Measurements from ENCODE around the gene SLC38A5.

SLC38A5 gene

DNA sequence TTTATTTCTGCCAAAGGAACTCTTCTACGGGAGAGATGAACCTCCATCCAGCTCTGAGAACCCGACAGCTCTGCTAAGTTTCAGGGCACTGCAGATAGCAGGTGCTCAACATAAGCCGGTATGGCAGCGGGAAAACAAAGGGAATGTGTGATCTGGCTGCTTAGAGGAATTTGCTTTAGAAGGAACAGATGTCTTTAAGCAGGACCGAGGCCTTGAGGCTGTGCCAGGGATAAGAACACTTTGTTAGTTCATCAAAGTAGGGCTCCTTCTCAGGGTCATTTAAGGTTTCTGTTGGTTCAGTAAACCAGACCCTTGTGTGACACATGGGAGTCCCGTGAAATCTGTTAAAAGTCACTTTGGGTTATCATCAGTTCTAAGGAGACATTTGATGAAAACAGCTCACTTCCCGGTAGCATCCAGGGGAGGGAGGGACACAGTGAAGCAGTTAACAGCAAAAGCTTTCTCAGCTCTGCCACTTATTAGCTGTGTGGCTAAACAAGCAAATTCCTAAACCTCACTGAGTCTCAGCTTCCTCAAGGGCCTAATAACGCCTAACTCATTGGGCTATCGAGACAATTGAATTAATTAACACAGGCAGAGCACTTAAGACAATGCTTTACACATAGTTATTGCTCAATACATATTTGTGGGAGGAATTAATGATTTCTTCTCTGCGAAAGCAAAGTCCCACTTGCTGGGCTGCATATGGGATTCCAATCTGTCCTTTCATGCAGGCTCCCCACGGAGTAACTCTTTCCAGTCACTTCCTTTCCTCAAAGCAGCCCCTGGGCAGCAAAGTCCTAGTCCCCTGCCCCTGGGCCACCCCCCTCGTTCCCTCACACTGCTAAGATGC lies 3.0 kb upstream of the SLC38A5 start:
- TF ChIP-seq, protein P1, sequence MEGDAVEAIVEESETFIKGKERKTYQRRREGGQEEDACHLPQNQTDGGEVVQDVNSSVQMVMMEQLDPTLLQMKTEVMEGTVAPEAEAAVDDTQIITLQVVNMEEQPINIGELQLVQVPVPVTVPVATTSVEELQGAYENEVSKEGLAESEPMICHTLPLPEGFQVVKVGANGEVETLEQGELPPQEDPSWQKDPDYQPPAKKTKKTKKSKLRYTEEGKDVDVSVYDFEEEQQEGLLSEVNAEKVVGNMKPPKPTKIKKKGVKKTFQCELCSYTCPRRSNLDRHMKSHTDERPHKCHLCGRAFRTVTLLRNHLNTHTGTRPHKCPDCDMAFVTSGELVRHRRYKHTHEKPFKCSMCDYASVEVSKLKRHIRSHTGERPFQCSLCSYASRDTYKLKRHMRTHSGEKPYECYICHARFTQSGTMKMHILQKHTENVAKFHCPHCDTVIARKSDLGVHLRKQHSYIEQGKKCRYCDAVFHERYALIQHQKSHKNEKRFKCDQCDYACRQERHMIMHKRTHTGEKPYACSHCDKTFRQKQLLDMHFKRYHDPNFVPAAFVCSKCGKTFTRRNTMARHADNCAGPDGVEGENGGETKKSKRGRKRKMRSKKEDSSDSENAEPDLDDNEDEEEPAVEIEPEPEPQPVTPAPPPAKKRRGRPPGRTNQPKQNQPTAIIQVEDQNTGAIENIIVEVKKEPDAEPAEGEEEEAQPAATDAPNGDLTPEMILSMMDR (IDR thresholded peaks at IDR 0.05; ENCODE audit: low read depth, low read length) = no peak
- no peaks in the 10 kb centered on the region for H3K36me3 ChIP-seq
- DNase-seq = peak; percentile 83
- H3K9me3 ChIP-seq (ENCODE audit: severe bottlenecking) = no peaks in the 10 kb centered on the region
- no peaks in the 10 kb centered on the region for H3K27me3 ChIP-seq (ENCODE audit: insufficient read depth, low read depth, severe bottlenecking)
- peak overlapping the region; percentile 26 for H3K4me3 ChIP-seq (ENCODE audit: low read depth, low read length)
- peak overlapping the region; percentile 90 for H3K27ac ChIP-seq

DNA sequence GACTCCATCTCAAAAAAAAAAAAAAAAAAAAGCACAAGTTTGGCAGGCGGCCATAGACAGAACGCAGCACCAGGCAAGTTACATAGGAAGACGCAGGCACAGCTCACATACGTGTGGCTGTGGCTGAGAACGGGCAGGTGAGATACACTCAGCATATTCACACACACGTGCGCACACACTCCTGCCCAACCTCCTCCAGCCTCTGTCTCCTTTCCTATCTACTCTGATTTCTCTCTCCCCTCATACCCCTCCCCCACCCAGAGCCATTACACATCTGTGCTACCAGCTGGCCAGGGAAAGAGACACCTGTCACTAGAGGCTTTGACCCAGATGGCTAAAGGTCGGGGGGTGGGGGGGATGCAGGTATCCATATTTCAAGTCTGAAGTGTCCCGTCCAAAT lies 2.2 kb upstream of the SLC38A5 start:
- Histone ChIP-seq H3K9me3 (ENCODE audit: severe bottlenecking) (no peaks in the 10 kb centered on the region), H3K36me3 (peaks cover 8% of the 10 kb centered on the region), H3K27ac (peak overlapping the region; percentile 90), H3K27me3 (ENCODE audit: insufficient read depth, low read depth, severe bottlenecking) (no peaks in the 10 kb centered on the region), H3K4me3 (ENCODE audit: low read depth, low read length) (peak overlapping the region; percentile 26)
- TF ChIP-seq, protein P1 (IDR thresholded peaks at IDR 0.05; ENCODE audit: low read depth, low read length) = no peak
- DNase-seq = peak; percentile 81

DNA sequence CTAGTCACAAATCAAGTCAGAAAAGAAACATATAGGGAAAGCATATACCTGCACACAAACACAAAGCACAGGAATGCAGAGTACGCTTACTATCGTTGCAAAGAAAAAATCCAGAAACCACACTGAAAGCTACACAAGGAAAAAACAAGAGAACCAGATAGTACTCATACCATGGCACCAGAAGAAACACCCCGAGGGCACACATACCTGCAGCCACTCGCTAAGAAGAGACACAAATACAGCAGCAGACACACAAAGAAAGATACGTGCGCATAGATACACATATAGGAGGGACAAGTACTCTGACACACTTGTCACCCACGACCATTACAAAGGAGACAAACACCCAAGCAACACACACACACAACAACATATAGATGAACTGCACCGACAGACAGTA lies 1.4 kb upstream of the SLC38A5 start:
- no peak for DNase-seq

DNA sequence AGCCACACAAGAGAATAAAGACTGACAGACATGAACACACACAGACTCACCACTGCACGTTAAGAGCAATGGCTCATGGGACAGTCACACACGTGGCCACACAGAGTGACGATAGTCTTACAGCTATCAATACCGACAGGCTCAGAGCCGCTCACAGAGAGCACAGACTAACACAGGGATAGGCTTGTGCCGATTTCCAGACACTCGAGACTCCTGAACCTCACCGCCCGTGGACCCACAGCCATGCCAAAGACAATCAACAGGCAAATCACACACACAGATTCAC lies 716 bp upstream of the SLC38A5 start:
- Histone ChIP-seq H3K9me3 (ENCODE audit: severe bottlenecking) (no peaks in the 10 kb centered on the region), H3K27me3 (ENCODE audit: insufficient read depth, low read depth, severe bottlenecking) (no peaks in the 10 kb centered on the region)
- no peak for DNase-seq

More for the DNA sequence above, 1.4 kb upstream of the SLC38A5 start:
- TF ChIP-seq, protein P1 (IDR thresholded peaks at IDR 0.05; ENCODE audit: low read depth, low read length) = no peak
- H3K27me3 ChIP-seq (ENCODE audit: insufficient read depth, low read depth, severe bottlenecking) = no peaks in the 10 kb centered on the region
- H3K4me3 ChIP-seq (ENCODE audit: low read depth, low read length) = peak overlapping the region; percentile 26; the same call in 1 of the 2 replicates
- peak overlapping the region; percentile 90 for H3K27ac ChIP-seq
- no peaks in the 10 kb centered on the region for H3K9me3 ChIP-seq (ENCODE audit: severe bottlenecking)
- peaks cover 15% of the 10 kb centered on the region for H3K36me3 ChIP-seq

DNA sequence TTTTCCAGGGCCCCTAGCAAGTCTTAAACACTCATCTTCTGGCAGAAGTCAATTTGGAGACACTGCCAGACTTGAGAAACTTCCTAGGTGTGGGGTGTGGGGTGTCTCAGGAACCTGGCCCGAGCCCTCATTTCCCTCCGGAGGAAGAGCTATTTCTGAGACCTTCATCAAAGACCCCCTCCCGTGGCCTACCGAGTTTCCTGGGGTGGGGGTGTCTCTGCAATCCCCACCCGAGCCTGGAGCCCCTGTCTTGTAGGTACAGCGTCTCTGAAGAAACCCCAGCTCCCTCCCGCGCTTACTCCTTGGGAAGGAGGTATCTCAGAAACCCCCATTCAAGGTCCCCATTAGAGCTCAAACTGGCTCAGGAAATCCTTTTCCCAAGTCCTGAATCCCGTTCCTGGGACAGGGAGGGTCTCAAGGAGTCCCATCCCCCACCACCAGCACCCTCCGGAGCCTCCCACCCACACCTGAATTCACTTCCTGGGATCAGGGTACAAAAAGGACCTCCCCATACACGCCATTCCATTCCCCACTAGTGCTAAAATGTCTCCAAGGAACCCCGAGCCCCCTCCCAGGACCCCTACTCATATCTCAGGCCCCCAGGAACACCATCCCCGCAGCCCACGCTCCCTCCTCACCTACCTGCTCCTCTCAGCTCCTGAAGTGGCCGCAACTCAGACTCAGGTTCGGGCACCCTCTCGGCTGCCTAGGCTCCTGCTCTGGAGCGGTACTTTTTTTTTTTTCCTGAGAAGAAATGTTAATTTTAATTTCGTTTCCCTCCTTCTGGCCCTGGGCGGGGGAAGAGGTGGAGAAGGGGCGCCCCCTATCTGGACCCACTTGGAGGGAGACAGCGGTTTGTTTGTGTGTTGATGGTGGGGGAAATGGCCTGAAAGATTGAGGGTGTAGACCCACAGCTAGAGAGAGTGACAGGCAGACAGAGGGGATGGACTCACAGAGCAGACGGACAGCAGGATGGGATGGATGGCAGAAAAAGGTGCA lies 1.1 kb downstream of the SLC38A5 start:
- Histone ChIP-seq H3K27me3 (ENCODE audit: insufficient read depth, low read depth, severe bottlenecking) (no peaks in the 10 kb centered on the region), H3K36me3 (peaks cover 38% of the 10 kb centered on the region), H3K4me3 (ENCODE audit: low read depth, low read length) (peak overlapping the region; percentile 50), H3K9me3 (ENCODE audit: severe bottlenecking) (no peaks in the 10 kb centered on the region), H3K27ac (peak overlapping the region; percentile 90)
- TF ChIP-seq, protein P1 (IDR thresholded peaks at IDR 0.05; ENCODE audit: low read depth, low read length) = peak; percentile 57
- peak; percentile 75 for DNase-seq

More for the DNA sequence above, 716 bp upstream of the SLC38A5 start:
- TF ChIP-seq, protein P1 (IDR thresholded peaks at IDR 0.05; ENCODE audit: low read depth, low read length) = no peak
- Histone ChIP-seq H3K36me3 (peaks cover 20% of the 10 kb centered on the region), H3K4me3 (ENCODE audit: low read depth, low read length) (no peak overlapping the region), H3K27ac (peak overlapping the region; percentile 90)
